ENCODE measurements around the gene BCL2L1.

- TF ChIP-seq EZH2 (IDR thresholded peaks at IDR 0.05; ENCODE audit: borderline replicate concordance, low read length) (no peak), CTCF (IDR thresholded peaks at IDR 0.05; ENCODE audit: low read length) (no peak)
Observed at GRCh38 chr20:31718952-31719643, 3.6 kb downstream of the BCL2L1 start.

Measured in OCI-LY1 (cell line).